LNCAP (cell line): Measurements from ENCODE around the gene RETREG1.

Experiments used
- TF ChIP-seq, protein P1 (sequence below): fragments of 450-650 bp; IDR thresholded peaks from 2 replicates; pipeline ENCODE4 v1.5.1; 2017; ENCODE audit warnings: mild to moderate bottlenecking

Gene RETREG1

DNA sequence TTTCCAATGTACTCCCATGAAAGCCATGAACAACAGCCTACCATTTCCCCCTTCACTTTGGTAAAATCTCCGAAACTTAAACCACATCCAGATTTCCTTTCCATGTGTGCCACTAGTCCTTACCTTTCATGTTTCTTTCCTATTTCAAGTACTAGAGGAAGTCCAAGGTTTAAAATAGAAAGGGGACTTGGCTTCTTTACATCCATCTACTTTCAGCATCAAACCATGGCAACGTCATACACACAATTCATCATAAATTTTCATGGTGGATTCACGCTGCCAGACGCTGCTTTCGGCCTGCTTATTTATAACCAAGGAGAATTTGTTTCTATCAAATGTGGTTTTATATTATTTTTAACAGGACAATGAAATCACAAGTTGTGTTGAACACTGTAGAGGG, 92.5 kb downstream of the RETREG1 start:
- TF ChIP-seq, protein P1, sequence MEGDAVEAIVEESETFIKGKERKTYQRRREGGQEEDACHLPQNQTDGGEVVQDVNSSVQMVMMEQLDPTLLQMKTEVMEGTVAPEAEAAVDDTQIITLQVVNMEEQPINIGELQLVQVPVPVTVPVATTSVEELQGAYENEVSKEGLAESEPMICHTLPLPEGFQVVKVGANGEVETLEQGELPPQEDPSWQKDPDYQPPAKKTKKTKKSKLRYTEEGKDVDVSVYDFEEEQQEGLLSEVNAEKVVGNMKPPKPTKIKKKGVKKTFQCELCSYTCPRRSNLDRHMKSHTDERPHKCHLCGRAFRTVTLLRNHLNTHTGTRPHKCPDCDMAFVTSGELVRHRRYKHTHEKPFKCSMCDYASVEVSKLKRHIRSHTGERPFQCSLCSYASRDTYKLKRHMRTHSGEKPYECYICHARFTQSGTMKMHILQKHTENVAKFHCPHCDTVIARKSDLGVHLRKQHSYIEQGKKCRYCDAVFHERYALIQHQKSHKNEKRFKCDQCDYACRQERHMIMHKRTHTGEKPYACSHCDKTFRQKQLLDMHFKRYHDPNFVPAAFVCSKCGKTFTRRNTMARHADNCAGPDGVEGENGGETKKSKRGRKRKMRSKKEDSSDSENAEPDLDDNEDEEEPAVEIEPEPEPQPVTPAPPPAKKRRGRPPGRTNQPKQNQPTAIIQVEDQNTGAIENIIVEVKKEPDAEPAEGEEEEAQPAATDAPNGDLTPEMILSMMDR: no peak

DNA sequence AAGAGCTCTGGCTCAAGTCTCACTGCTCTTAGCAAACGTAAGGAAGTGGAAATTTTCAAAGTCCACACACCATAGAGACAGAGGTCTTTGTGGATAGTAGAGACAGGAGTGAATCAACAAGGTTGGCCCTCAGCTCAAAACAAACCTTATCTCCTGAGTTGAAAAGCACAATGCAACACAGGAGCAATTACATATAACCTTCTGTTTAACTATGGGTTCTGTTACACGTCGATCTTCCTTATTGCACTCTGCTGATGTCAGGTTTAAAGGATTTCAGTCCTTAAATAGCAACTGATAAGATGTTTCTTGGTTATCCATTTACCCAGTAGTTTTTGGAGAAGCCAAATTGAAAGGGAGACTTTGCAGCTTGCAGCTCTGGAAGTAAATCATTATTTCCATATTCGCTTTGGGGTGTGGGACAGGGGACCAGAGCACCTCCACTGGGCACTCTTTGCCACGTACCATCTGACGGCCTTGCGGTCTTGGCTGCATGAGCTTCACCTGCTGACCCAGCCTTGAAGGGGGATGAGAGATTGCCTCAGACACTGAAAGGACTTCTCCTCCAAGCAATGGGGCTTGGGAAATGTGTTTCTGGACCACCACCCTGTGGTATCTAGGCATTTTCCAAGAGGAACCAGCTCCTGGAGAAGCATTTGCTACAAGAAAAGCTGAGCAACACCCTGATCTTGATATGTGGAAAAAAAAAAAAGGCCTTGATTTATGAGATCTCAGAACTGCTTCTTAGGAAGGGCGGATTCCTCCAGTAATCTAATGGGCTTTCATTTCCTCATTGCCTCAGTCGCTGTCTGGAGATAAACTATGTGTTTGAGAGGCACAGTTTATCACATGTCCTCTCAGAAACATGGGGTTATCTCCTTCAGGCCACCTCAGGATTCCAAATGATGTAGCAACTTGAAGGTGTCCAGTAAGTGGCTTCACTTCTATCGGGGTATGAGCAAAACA, 95.0 kb downstream of the RETREG1 start:
- TF ChIP-seq, protein P1: no peak

DNA sequence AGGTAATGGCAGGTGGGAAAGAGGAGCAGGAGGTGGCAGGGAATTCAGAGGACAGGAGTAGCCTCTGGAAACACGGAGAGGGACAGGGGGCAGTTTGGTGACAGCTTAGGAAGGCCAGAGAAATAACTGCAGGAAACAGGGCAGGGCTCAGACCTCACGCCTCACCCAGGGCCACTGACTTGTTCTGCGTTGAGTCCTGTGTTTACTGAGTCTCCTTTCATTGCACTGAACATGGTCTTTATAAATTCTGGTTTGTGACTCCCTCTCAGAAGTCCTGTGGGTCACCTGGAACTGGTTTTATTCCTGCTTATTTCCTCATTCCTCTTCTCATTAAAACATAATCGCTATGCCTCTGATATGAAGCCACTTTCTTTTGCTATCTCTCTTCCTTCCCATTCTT, 96.0 kb downstream of the RETREG1 start:
- TF ChIP-seq, protein P1: no peak

DNA sequence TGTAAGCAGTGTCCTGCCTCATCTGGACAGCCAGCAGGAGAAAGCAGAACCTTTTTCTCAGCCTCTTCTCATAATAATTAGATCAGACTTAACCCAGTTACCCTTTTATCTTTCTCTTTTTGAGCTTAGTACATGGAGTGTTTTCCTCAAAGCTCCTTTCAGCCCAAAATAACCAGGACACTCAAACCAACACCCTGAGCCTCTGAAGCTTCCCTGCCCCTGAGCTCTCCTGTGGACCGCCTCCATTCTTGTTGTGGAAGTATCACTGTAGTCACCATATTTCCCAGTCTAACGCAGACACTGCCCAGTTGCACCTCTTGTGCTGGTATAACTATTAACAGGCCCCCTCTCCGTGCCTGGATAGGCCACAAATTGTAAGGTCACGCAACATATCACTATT, 97.4 kb downstream of the RETREG1 start:
- TF ChIP-seq, protein P1: no peak

DNA sequence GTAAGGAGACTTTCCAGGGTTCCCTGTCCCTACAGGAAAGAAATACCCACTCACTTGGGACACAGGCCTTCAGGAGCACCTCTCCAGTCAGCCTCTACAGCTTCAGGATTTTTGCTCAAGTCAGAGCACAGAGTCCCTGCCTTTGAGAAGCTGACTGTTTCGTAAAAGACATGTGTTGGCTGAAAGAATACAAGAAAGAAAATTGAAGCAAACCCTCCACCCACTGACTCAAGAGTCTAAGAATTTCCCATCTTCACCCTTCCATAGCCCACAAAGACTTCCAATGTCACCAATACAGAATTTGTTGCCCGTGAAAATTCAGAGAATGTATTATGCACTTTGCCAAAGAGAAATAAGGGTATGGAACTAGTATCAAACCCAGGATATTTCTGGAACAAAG, 98.2 kb downstream of the RETREG1 start:
- TF ChIP-seq, protein P1: no peak

DNA sequence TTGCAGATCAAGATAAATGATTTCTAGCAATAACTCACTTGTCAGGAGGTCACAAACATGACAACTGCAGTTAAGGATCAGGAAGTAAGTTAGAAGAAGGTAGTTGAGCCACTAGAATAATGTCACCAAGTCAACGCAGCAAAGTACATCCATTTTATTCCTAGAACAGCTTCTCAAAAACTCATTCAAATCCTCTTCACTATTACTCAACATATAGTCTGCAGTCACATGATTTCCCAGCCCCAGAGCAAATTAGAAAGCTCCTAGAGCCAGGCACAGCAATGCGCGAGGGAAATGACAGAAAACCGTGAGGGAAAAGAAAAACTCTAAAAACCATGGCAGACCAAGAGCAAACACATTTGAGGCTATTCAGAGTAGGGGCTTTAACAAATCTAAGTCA, 101.3 kb downstream of the RETREG1 start:
- TF ChIP-seq, protein P1: no peak

DNA sequence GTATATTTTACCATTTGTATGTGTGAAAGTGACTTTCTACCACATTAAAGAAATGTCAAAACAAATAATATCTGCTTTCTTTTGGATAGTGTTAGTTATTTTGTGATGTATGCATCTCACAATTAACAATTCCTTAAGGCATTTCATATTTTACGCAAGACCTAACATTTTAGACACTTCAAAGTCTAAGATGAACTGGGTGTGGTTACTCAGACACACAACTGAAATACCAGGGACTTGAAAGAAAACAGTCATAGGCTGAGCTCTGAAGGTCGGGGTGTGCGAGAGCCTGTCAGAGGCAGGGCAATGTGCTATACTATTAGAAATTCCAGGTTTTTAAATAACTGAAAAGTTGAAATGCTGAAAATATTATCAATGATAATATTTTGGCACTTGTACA, 106.7 kb downstream of the RETREG1 start:
- TF ChIP-seq, protein P1: no peak
